Measurements from ENCODE around the gene TULP1.
A peak's percentile ranks its signal among the peaks of the same experiment; 100 is the strongest.
"Not testable (repeated sequence)": the region's sequence is repeated elsewhere in the genome, so short reads cannot be mapped to it uniquely, and the experiment has no call there.

The TULP1 gene

DNA sequence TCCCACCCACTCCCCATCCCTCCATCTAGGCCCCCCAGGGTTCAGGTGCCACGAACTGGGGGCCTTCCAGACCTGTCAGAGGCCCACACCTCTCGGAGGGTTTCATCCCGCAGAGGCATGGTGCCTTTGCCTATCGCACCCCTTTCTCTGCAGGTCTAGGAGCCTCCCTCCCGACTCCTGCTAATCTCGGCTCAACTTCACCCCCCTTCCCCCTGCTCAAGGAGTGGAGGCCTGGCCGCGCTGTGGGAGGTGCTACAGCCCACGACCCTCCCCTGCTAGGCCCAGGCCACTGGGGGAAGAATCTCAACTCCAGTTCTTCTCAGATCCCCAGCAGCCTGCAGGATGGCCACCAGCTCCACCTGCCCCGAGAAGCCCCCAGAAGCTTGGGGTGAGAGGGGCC is at the start of gene TULP1:
Gene TULP1 (minus strand): TSS at position 157 of the 400 bp plus-strand sequence. CDS start 38 bp downstream, at position 119.
- no peak for DNase-seq

DNA sequence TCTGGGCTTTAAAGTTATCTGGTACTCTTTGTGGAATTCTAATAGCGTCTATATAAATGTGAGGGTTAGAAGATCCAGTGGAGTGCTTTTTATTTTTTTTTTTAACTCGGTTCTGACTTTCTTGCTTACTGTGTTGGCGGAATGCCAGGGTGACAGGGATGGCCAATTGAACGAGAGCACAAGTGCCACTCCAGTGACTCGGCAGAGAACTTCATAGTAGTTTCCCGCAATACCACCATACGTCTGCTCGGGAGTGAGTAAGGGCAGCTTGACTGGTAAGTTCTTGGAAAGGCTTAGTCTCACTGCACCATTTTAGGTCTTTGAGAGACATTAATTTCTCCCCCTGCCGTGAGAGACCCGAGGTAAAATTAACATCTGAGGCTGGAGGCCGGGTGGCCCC is 49.4 kb upstream of the TULP1 start:
- no peak for DNase-seq

DNA sequence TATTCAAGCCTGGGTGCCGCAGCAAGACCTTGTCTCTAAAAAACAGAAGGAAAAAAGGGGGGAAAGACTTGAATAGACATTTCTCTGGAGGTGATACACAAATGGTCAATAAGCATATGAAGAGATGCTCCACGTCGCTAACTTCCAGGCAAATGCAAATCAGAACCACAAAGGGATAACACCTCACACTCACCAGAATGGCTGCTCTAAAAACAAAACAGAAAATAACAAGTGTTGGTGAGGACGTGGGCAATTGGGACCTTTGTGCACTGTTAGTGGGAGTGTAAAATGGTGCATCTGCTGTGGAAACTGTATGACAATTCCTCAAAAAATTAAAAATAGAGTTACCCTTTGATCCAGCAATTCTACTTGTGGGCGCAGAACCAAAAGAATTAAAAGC is 48.4 kb upstream of the TULP1 start:
- DNase-seq: no peak

DNA sequence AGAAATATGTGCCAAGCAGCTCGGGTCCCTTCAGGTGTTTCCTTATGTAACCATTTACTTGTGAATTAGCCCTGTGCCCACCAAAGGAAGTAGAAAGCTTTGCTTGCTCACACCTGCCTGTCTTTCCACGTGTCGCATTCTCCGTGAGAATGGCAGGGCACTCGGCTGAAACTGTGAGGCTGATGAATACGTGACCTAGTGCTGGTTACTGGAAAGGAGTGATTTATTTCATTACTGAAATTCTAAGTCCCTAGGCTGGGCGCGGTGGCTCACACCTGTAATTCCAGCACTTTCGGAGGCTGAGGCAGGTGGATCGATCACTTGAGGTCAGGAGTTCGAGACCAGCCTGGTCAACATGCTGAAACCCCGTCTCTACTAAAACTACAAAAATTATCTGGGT is 45.9 kb upstream of the TULP1 start:
- no peak for DNase-seq

DNA sequence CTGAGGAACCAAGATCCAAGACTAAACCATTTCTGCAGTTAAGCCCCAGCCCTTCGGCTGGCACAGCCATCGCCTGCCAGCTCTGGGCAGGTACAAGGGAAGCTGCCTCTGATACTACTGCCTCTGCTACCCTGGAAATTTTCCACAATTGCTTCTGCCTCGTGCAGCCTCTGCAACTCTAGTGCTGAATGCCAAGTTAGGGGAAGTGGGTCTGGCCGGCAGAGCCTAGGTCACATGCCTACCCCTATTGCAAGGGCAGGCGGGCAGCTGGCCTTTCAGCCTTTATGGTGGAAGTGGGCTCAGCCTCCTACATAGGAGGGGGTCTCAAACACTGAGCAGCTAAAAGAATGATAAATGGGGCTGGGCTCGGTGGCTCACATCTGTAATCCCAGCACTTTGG is 44.5 kb upstream of the TULP1 start:
- no peak for DNase-seq

DNA sequence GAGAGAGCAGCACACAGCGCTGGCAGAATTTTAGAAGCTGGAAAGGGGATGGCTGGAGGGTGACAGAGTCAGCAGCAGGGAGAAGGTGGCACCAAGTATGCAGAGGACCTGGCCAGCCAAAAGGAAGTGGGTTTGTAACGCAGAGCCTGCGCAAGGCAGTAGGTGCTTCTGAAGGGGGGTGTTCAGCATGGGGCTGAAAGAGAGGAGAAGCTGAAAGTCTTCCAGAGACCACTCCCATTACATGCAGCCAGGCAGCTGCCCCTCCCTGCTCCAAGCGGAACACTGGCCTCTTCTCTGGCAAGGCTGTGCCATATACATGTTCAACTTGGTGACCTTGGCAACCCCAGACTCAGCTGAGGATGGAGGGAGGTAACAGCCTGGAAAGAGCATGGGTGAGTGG is 42.1 kb upstream of the TULP1 start:
- no peak for DNase-seq

DNA sequence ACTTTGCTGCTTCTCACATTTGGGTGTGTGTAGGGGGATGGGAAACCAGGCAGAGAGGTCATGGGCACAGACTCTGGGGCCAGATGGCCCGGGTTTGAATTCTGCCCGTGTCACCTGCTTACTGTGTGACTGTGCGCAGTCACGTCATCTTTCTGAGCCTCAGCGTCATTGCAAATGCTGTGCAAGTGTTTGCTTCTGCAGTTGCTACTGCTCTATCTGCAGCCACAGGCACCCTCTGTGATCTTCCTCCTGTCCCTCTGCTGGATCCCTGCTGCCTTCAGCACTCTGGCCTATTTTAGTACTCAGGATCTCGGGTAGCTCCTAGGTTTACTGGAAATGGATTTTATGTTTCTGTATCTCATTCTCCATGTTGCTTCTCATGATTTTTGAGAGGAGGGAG is 40.6 kb upstream of the TULP1 start:
- no peak for DNase-seq

DNA sequence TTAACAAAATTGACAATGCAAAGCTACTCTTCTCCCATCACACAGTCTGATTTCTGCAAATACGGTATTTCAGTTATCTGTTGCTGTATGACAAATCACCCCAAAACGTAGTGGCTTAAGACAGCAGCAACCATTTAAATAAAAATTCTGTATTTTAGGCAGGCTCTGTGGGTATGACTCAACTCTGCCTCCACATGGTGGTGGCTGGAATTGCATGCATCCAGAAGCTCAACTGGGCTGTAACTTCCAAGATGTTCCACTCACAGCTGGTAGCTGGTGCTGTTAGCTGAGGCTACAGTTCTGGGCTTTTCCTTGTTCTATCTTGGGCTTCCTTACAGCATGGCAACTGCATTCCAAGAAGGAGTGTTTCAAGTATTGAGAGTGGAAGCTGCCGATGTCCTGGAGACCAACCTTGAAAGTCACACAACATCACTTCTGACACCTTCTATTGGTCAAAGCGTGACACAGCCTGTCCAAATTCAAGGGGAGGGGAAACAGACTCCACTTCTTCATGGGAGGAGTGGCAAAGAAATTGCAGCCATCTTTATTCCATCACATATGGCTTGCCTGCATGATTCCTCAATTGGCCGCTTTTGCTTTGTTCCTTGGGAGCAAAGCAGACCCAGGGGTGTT is 39.7 kb upstream of the TULP1 start:
- DNase-seq: no peak

DNA sequence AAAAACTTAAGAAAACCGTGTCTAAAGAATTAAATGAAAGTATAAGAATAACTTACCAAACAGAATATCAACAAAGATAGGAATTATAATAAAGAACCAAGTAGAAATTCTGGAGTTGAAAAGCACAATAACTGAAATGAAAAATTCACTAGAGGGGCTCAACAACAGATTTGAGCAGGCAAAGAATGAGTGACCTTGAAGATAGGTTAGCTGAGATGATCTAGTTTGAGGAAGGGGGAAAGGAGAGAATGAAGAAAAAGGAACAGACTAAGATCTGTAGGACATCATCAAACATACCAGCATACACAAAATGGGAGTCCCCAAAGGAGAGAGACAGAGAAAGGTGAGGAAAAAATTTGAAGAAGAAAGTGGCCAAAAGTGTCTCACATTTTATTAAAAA is 37.7 kb upstream of the TULP1 start:
- no peak for DNase-seq

DNA sequence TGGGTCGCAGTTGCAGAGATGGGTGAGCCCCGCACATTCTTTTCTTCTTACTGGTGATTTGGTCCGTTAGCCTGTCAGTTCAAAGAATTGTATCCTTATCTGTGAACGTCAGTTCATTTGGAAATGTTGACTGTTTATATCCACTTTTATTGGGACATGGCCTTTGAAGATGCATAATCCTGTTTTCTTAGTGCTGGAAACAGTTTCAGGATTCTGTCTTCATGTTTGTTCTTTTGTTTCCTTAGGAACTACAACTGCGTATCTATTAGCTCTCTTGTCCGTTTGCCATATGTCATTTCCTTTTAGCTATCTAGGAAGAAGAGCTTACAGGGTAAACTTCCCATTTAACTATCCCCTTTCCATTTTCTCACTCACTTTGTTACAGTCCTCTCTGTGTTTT is 35.0 kb upstream of the TULP1 start:
- DNase-seq: no peak

DNA sequence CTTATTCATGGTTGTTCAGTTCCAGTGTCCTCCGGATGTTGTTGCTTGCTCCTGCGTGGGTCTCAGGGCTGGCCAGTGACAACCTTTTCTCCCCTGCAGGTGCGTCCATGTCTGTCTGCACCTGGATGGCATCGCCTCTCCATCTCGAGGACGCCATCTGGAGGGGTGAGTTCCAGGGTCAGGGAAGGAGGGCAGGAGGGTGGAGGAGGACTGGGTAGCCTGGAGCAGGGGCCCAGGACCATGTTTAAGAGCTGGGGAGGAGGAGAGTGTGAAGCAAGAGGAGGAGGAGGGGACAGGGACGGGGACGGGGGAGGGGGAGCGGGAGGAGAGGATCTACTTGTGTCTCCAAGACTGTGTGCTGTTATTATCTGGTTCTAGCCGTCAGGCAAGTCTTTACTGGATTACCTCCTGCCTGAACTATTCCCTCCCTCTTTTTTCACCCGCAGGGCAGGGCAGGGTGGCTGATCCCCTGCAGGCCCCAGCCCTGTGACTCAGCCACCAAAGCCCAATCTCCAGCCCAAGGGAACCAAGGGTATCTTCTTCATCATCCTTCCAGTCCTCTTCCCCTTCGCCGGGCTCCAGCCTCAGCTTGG is 32.2 kb upstream of the TULP1 start:
- DNase-seq: no peak

DNA sequence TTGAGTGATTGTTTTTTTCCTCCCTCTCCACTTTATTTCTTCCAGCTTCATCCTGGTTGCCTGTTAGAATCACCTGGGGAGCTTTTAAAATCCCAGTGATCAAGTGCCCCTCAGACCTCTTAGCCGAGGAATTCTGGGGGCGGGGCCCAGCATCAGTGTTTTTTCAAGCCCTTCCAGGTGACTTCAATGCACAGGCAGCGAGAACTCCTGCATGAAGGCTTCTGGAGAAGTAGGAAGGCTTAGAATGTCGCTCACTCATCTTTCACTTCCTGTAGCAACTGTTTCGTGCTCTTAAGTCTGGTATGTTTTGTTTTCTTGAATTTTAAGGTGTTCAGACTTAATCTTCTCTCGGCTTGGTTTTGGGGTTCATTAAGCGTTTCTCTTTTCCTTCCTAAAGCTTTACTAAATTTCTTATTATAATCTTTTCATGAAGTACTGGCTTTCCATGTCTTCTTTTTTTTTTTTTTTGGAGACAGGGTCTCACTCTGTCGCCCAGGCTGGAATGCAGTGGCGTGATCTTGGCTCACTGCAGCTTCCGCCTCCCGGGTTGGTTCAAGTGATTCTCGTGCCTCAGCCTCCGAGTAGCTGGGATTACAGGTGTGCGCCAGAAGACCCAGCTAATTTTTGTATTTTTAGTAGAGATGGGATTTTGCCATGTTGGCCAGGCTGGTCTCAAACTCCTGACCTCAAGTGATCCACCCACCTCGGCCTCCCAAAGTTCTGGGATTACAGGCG is 30.9 kb upstream of the TULP1 start:
- DNase-seq: no peak

DNA sequence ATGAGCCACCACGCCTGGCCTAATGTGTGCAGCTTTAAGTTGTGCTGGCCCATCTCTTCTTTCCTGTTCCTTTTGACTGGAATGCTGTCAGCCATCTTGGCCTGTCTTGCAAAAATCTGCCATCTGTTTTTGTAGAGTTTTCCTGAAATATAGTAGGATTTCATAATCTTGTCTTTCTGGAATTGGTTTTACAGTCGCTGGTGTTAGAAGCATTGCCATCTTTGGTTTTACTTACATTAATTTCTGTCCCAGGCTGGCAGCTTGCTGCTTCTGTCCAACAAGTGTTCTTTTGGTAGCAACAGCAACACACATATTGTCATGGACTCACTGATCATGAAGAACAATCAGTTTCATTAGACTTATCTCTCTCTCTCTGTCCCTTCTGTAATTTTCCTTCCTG is 29.1 kb upstream of the TULP1 start:
- no peak for DNase-seq

DNA sequence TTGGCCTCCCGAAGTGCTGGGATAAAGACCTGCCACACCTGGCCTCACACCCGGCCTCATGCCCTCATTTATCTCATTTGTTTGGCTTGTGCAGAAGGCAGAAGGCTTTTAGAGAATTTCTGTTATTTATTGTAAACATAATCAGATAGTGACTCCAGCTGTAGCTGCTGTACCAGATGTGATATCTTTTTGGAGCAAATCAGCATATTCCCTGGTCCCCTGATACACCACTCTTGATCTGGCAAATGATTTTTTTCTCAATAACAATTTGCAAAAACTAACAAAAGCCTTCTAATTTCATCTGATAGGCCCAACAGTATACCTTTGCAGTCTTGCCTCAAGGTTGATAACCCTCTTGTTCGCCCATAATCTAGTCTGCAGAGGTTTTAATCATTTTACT is 26.5 kb upstream of the TULP1 start:
- no peak for DNase-seq

DNA sequence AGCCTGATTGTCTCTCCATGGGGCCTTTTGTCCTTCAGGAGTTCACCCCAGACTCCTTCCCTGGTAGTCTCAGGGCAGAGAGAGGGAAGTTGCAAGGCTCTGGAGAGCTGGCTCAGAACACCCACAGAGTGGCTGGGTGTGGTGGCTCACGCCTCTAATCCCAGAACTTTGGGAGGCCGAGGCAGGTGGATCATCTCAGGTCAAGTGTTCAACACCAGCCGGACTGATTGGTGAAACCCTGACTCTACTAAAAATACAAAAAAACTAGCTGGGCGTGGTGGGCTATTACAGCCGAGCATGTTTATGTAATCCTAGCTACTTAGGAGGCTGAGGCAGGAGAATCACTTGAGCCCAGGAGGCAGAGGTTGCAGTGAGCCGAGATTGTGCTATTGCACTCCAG is 23.2 kb upstream of the TULP1 start:
- DNase-seq: not testable (repeated sequence)

DNA sequence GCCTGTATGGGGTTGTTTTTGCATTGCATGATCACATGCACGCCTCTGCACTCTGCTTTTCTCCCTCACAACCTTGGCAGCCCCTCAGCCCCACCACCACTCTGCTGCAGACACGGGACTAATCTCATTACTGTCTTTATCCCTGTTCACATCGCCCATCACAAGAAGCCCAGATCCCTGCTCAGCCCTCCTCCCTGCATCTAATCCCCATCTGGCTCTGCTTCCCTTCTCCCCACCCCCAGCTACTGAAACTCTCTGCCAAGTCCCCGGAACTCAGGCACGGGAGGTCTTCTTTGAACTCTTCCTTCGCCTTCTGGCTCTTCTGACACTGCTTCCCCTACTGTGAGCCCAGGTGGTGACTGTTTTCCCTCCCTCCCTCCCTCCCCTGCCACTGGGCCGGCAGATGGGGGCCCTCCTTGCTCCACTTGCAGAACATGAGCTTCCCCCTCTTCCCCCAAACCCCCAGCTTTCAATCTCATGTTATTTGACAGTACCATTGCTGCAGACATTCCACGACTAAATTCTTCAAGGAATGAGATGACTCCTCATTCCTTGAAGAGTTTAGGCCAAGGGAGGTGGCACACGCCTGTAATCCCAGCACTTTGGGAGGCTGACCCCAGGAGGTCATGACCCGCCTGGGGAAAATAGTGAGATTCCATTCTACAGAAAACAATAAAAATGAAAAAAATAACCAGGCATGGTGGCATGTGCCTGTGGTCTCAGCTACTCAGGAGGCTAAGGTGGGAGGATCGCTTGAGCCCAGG is 21.9 kb upstream of the TULP1 start:
- DNase-seq: peak; percentile 98

DNA sequence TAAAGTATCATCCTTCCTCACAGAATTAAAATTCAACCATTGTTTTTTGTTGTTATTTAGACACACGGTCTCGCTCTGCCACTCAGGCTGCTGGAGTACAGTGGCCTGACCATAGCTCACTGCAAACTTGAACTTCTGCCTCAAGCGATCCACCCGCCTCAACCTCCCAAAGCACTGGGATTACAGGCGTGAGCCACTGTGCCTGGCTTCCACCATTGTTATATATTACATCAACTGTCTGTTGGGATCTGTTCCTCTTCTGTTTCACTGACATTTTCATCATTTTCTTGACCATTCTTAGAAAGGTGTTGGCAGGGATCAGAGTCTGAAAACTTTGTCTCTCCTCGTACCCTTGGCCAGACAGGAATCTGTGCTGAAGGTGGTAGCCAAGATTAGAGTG is 21.3 kb upstream of the TULP1 start:
- no peak for DNase-seq

DNA sequence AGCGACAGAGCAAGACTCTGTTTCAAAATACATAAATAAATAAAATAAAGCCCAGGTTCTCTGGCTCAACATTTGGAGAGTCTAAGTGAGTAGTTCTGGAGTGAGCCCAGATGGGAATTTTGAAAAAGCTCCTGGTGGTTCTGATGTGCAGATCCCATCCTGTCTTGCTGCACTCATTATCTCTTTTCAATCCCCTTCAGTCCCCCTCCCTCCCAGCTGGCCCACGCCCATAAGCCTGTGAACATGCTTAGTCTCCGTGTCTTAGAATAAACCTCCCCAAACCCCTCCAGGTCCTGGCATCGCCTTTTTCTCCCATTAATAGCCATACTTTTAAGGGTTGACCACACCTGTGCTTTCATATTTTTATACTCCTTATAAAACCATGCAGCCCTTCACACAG is 19.4 kb upstream of the TULP1 start:
- DNase-seq: peak; percentile 38

DNA sequence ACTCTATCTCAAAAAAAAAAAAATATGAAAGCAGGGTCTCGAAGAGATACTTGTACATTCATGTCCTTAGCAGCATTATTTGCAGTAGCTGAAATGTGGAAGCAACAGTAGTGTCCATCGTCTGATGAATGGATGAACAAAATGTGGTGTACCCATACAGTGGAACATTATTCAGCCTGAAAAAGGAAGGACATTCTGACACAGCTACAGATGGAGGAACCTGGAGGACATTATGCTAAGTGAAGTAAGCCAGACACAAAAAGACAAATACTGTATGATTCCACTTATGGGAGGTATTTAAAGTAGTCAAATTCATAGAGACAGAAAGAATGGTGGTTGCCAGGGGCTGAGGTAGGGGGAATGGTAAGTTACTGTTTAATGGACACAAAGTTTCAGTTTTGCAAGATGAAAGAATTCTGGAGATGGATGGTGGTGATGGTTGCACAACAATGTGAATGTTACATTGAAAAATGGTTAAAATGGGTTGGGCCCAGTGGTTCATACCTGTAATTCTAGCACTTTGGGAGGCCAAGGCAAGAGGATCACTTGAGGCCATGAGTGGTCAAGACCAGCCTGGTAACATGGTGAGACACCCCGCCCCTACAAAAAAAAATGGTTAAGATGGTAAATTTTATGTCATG is 11.8 kb upstream of the TULP1 start:
- no peak for DNase-seq

DNA sequence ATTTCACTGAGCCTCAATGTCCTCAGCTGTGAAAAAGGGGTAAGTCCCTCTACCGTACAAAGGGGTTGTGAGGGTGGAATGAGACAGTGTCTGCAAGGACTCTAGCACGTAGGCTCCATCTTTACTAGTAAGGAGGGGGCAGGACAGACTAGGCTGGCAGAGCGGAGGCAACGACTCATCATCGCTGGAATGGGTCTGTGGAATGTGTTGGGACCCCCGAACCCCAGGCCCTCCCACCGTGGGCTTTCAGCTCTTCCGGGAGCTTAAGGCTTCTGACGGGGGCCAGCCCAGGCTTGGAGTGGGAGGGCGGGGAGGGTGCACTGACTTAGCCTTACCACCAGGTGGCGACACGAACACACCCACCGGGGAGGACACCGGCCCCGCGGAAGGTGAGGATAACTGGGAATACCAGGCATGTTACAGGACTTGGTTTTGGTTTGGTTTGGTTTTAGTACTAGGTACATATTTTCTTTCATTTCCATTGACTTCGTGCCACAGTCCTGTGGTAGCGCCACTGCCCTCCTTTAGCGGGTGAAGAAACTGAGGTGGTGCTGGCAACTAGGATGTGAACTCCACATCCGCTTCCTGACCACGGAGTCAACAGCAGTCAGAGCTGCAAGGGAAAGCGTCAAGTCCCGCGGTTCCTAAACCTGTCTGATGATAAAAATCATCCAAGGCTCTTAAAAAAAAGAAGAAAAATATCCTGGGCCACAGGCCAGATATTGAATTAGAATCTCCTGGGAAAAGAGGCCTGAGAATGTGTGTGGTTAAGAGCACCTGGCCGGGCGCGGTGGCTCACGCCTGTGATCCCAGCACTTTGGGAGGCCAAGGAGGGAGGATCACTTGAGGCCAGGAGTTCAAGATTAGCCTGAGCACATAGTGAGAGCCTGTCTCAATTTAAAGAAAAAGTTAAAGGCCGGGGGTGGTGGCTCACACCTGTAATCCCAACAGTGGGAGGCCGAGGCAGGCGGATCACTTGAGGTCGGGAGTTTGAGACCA is 10.3 kb upstream of the TULP1 start:
- no peak for DNase-seq

DNA sequence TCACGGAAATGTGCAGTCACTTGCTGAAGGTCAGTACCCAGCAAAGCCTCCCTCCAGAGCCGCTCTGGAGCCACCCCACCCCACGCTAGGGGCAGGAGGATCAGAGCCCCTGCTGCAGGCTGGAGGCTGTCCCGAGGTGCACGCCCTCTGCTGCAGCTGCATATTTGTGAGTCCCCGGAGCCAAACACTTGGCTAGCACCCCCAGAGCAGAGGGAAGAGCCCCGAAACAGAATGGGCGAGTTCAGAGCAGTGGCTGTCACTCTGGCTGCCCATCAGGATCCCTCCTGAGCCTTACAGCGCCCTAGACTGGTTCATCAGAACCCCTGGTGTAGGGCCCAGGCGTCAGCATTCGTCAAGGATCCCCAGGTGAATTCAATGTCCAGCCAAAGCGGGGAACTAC is 9.5 kb upstream of the TULP1 start:
- no peak for DNase-seq

DNA sequence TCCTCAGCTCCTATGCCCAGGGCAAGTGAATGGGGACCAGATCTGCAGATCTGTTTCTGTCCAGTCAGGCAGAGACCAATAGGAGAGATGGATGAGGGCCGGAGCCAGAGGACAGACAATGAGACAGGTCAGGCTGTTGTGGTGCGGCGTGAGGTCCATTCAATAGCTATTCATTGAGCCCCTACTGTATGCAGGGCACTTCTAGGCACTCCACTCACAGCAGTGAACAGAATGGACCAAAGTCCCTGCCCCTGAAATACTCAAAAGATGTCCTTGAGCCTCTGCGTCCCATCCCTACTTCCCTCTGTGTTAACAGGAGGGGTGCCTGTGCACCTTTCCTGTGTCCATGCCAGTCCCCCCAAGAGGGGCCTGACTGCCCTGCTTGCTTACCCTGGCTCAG is 8.5 kb upstream of the TULP1 start:
- no peak for DNase-seq

All from NCI-H524 treated with DMSO at 0.1 percent for 48 hours (cell line).